GM18520 (cell line): ENCODE data around the gene EFCAB6.

ENCODE experiments used
- ATAC-seq: cut with Tn5 transposase; IDR thresholded peaks from one replicate; pipeline ENCODE4 v1.9.1; 2021; ENCODE audit not compliant: unreplicated experiment

Gene EFCAB6

DNA sequence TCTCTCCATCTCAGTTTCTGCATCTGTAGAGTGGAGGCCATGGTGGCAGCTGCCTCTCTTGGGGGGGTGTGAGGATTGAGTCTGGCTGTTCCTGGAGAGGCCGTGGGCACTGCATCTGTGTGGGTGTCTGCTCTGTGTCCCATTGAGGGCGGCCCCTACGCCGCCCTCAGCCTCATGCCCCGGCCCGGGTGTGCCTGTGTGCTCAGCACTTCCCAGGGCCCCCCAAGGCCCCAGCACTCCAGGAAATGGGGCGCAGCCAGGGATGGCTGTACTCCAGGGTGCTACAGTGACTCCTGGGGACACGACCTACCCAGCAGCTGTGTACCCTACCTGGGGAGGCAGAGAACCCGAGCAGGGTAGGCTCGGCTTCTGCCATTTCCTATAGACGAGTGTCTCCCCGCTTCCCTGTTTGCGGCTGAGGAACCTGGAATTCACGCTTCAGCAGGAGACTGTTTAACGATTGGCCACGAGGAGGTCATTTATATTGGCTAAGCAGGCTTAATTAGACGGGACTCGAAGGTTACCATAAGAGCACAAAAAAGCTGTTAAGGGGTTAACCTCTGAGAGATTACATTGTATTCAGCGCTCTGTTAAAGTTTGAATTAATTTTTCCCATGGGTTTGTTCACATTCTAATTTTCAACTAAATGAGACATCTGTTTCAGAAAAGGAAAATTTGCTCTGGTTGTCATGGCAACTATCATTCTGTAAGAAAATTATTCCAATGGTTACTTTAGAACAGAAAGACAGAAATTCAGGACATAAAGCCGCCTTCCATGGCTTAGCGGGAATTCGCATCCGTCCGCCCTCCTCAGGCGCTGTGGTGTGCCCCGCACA, 323.9 kb downstream of the EFCAB6 start:
- no peak for ATAC-seq

DNA sequence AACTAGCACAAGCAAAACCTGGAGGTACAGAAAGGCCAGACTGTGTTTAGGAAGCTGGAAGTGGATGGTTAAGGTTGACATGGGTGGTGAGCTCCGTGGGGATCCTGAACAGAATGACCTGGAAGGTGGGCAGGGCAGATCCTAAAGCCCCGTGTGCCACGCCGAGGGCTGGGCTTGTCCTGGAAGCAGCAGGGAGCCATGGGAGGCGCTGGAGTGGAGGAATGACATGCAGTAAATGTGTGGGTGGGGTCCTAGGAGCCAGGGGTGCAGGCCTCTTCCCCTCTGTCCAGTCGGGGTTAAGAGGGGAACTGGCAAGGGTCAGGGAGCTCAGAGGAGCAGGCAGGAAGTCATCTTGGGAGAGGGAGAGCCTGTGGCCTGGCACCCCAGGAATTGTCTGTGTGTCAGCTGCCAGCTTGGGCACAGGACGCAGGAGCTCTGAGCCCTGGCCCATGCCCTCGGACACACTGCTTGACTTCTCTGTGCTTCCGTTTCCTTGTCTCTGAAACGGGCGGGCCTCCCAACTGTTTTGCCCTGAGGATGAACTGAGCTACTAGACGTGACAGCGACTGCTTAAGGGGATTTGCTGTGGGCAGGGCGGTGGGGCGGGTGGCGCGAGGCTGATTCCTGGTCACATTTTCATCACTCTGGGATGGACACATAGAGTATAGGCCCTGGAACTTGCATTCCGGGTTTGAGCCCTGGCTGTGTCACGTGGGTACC, 324.6 kb downstream of the EFCAB6 start:
- no peak for ATAC-seq

DNA sequence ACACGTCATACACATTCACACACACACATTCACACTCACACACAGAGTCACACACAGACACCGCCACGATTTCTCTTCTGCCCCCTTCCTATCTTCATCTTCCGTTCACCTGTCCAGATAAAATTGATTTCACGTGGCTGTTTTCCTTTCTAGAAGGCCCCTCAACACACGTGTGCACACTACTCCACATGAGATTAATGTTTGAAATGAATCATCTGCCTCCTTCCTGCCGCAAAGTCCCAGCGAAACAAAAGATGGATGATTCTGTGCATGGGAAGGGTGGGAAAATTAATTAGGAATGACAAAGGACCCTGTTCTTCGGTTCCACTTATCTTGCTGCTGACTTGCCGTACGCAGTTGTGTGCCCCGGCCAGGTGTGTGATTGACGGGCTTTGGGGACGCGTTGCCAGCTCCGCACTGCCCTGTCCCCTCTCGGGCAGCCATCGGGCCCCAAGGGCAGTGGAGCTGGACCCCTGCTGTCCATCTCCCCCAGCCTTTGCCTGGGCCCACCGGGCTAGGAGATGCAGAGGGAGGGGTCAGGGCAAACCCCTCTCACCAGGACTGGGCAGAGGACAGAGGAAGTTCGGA, 326.5 kb downstream of the EFCAB6 start:
- no peak for ATAC-seq

DNA sequence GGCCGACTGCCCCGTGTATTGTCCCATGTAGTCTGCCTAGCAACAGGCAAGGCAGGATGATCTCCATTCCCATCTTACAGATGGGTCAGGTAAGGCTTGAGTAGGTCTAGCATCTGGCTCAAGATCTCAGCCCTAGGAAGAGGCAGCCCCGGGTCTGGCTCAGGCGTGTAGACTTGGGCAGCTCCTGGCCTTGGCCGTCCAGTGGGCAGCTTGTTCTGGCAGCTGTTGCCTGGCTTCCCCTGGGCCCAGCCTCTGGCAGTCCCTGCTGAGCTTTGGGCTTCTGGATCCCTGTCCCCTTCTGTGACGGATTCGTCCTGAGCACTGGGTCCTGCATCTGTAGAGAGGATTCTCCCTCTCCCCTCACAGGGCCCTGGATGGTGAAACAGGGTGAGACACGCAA, 327.9 kb downstream of the EFCAB6 start:
- no peak for ATAC-seq

DNA sequence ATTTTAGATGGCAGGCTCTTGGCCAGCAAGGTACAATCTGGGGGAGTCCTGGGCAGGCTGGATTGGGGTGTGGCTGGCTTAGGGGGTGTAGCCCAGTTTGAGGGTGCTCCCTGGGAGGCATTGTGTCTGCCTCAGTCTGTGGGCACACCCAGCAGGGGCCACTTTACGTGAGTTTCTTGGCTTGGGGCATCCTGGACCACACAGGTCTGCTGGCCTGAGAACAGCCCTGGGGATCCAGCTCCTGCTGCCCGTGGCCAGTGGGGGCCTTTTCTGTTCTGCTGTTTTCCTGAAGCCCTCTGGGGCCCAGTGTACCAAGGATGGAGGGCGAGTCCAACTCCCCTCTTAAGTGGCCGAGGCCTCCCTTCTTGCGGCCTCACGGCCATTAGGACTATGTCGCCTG, 328.4 kb downstream of the EFCAB6 start:
- ATAC-seq = no peak

DNA sequence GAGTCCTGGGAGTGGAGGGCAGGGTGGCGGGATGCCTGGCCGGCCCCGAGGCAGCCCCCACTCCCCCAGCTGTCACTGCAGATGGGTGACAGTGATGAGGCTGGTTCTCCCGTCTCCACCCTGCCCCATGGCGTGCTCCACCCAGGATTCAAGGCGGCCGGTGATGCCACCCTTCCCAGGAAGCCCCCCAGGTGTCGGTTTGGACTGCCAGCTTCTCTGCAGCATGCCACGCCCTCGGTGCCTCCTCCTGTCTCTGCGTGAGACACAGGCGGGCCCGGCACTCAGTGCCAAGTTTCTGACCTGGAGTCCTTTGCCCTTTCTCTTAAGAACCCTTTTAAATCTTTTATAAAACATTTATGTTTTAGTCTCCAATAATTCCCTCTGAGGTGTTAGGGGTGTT, 328.8 kb downstream of the EFCAB6 start:
- no peak for ATAC-seq

DNA sequence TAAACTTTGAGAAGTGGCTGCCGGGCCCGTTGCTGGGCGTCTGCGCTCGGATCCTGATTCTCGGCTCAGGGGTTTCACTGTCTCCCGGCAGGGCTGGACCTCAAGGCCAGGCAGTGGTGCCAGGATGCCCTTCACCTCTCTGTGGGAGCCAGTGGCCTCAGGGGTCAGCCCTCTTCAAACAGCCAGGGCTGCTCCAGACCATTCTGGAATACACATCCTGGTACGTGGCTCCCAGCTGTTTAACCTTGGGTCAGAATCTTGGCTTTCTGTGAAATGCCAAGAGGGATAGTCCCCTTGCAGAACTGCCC, 329.8 kb downstream of the EFCAB6 start:
- ATAC-seq = no peak

DNA sequence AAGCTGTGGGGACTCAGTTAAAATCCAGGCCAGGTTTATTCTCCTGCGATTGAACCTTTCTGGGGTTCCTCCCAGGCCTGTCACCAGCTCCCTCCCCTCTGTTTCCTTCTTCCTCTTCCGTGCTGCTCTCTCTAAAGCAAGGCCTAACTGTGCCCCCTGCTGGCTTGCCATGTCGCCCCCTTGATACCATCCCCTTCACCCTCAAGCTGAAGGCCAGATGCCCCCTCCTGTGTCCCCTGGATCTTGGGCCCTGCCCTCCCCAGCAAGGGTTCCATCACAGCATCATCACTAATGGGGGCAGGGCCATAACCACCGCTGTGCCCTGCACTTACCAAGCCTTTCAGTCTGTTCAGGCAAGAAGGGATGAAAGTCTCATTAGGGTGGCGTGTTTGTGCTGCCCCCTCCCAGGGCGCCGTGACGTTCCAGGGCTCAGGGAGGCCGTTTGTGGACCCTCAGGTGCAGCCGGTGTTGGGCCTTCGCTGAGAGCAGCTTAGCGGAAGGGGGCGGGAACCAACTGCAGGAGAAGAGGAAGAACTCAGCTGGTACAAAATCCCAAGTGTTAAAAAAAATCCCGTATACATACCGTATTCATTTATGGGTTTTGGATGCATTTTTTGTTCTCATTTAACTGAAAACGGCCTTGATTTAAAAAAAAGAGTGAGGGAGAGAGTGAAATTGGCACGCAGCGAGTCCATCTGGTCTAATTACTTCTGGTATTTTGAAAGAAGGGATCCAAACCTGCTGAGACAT, 330.4 kb downstream of the EFCAB6 start:
- no peak for ATAC-seq

DNA sequence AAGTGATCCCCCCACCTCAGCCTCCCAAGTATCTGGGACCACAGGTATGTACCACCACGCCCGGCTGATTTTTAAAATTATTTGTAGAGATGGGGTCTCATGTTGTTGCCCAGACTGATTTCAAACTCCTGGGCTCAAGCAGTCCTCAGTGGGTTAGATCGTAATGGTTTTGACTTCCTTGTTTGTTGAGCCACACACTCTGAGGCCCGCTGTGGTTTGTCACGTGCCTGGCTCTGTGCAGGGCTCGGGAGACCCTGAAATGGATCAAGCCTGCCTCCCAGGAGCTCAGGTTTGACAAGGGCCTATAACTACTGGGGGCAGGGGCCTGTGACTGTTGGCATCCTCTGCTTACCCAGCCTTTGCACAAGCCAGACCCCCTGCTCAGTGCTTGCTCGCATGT, 332.1 kb downstream of the EFCAB6 start:
- ATAC-seq = no peak

DNA sequence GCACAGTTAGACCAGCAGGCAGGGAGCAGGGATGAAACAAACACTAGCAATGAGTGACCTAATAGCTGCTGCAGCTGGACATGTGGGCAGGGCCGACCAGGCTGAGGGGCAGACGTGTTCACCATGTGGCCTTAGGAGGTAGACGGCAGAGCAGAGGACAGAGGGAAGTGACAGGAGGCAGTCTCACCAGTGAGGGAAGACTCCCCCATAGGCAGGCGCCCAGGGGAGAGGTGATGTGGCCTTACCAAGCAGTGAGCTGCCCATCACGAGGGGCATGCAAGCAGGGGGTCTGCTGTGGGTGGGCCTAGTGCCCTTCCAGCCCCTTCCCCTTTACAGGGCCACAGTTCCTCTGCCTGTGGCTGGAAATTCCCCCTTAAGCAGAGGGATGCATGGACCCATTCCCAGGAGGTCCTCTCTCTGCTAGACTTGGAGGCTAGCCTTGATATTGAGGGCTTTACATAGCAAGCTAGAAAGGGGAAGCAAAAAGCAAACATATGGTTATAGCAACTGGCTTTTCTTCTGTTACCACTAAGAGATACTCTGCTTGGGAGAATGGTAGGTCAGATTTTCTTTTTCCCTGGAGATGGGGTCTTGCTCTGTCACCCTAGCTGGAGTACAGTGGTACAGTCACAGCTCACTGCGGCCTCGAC, 332.7 kb downstream of the EFCAB6 start:
- no peak for ATAC-seq
